ENCODE measurements around the gene PEPD.

Gene PEPD

GRCh38 chr19:33416307-33417215, 105.0 kb downstream of the PEPD start:
- DNase-seq, result peak; percentile 55

- no peak for DNase-seq
Observed at GRCh38 chr19:33414667-33415605, 106.7 kb downstream of the PEPD start.

DNA sequence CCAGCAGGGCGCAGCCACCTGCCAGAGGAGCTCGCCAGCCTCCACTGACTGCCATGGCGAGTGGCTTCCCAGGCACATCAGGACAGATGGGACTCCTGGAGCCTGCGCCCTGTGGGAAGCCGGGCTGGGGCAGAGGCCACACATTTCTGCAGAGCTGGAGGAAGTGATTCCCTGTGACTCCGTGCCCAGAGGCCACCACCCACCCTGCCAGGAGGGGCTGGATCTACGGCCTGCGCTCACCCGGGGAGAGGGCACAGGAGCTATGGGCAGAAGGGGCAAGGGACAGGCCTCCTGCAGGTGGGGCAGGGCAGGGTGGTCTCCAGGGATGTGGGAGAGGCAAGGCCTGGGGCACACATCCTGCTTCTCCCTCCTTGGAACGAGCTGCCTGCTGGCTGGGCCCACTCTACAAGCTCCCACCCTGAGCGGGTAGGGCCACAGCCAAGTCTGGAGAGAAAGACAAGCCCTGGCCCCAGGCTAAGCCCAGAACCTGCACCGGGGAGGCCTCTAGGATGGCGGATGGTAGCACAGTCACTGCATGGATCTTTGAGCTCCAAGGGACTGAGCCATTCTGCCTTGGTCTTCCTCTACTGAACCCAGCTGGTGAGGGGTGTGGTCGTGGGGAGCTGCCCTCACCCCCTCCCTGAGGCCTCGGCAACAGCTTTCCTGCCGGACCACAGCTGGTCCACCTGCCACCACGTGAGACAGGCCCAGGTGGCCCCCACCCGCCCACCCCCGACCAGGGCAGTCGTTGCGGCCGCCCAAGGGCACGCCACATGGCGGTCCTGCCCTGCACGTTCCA, 107.5 kb downstream of the PEPD start:
- no peak for DNase-seq

DNA sequence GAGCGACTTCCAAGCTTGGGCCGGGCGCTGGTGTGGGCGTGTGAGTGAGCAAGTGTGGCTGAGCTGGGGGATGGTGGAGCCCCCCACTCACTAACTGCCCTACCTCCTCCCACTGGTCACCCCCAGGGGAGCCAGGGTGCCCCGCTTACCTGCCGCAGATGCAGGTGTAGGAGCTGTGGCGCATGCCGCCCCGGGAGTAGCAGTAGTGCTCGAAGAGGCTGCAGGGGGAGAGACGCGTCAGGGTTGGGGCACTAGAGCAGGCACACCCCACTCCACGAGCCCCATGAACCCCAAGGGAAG, 108.2 kb downstream of the PEPD start:
- no peak for DNase-seq

- no peak for DNase-seq
Observed at GRCh38 chr19:33412601-33413425, 108.8 kb downstream of the PEPD start.

DNA sequence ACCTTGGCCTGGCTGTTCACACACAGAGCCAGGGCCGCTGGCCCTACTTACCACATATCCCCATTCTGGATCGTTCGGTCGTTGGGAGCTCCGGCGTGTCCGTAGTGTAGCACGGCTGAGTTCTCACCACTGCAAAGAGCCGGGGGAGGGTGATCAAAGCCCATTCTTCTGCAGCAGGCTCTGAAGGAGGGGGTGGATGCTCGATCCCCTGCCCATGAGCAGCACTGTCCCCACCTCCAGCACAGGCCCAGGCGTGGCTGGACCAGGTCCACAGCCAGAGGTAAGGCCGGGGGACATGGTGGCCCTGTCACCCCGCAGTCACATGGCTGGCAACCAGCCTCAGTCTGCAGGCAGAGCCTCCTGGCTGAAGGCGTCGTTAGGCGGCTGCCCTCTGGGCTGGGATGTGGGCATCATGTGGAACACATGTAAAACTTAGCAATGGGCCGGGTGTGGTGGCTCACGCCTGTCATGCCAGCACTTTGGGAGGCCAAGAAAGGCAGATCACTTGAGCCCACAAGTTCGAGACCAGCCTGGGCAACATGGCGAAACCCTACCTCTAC, 109.9 kb downstream of the PEPD start:
- DNase-seq, result no peak

DNA sequence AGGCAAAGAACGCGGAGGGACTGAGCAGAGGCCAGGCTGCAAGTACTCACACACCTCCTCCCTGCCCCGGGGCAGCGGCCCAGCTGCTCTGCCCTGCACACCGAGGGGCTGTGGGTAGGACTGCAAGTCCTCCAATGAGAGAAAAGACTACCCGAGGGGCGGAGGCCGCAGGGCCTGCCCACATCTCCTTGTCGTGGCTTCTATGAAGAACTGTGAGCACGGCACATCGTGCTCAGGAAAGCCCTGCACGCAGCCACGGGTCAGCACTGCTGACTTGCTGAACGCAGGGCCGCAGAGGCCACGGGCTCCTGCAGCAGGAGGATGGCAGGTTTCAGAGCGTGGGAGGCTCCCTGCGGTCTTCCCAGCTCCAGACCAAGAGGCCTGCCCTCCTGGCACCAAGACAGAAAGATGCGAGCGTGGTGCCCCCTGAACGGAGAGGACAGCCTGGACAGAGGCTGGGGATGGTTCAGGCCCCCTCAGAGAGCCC, 110.6 kb downstream of the PEPD start:
- no peak for DNase-seq

- DNase-seq, result no peak
Observed at GRCh38 chr19:33409906-33410685, 111.5 kb downstream of the PEPD start.

- no peak for DNase-seq
Observed at GRCh38 chr19:33408538-33409434, 112.8 kb downstream of the PEPD start.

- no peak for DNase-seq
Observed at GRCh38 chr19:33408116-33408515, 113.5 kb downstream of the PEPD start.

DNA sequence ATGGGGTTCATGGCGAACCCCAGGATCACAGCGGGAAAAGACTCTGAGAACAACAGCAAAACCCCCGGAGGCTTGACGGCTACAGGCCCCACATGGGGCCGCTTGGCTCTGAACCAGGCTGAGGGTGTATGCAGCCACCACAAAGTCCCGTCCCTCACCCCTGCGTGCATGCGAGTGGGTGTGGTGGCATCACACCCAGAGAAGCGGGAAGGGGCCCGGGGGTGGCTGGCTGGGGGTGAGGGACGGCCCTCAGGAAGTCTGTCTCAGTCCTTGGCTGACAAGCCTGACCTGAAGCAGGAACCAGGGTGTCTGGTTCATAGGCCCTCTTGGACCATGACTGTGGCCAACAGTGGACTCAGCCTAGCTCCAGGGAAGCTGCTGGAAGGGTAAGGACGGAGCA, 113.9 kb downstream of the PEPD start:
- DNase-seq, result no peak

DNA sequence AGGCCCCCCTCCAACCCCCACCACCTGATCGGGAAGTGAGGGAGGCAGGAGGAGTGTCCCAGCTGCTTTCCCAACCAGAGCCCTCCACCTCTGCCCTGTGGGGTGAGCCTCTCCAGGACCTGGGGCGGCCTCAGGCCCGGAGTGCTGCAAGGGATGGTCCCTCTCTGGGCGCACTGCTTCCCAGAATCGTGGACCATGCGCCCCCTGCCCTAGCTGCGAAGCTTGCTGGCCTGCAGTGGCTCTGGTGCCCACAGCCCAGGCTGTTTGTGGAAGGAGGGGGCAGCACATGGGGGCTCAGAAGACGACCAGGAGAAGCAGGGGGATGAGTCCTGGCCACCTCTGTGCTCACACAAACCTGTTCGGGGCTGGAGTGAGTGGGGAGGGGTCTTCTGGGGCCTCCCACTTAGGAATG, 114.4 kb downstream of the PEPD start:
- DNase-seq, result no peak

DNA sequence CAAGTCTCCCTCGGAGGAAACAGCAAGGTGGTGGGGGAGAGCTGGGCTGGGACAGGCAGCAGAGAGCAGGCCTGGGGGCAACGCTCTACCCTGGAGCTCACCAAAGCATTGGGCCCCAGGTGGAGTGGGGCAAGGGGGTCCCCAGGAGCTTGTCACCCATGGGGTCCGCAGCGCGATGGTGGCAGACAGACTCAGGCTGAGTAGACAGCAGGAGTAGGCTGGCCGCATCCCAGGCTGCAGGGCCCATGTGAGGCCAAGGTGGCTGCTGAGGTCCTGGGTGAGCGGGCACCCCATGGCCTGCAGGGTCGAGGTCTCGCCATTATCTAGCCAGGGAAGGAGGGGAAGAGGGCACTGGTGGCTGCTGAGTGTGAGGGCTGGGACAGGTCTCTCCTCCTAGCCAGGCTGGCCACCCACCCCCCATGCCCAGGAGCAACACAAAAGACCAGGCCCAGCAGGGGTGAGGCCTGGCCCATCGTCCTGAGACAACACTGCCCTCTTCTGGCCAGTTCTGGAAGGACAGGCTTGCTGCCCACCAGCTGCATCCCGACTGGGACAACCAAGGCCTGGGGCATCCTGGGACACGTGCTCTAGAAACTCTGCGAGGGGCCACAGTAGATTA, 115.0 kb downstream of the PEPD start:
- DNase-seq, result peak; percentile 59

DNA sequence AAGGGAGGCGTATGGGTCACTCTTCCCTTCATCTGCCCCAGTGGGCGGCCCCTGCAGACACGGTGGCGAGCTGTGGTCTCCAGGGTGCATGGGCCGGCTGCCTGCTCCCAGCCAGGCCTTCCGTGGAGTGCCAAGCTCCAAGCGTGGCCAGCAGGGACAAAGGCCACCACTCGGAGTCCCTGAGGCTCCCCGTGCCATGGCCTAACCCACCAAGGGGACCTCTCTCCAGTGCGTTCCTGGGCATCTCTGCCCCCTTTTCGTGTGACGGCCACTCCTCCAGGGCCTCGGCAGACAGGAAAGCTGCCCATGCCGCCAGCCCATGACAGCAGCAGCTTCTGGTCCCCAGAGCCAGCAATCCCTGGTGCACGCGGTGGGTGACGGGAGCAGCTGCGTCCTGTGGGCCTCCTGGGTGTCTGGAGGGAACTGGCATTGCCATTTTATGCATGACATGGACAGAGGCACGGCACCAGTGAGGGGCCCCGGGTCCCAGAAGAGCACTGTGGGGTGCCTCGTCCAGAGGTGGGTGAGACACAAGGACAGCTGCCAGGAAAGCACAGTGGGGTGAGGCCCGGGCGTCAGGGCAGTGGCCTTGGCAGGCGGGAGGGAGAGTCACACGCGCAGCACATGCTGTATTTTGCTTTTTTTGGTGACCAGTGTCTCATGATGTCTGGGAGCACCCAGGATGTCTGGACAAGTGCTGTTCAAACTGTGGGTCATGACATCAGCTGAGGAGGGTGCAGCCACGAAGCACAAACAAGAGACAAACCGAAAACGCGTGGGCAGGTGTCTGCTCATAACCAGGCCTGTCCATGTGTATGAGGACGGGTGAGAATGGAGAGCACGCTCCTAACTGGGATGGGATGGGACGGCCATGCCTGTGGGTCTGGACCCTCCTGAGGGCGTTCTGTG, 115.8 kb downstream of the PEPD start:
- no peak for DNase-seq

DNA sequence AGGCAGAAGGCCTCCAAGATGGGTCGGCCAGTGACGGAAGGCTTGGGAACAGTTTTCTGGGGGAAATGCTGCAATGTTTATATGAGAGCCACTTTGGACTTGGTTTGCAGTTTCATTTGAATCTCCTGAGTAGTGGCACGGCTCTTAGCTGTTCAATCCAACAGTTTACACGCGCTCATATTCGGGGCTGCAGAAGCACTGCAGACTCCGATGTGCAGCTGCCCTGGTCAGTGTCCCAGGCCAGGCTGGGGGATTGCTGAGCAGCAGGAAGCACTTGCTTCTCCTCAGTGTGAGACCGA, 116.4 kb downstream of the PEPD start:
- DNase-seq, result no peak

GRCh38 chr19:33404506-33405253, 116.9 kb downstream of the PEPD start:
- no peak for DNase-seq

GRCh38 chr19:33403973-33404304, 117.7 kb downstream of the PEPD start:
- no peak for DNase-seq

All from stimulated activated naive CD4-positive, alpha-beta T cell treated with Interleukin-2 at 50 U/mL for 16 hours (primary cell).